Measurements from ENCODE around the gene ABCB8.

ABCB8 gene

DNA sequence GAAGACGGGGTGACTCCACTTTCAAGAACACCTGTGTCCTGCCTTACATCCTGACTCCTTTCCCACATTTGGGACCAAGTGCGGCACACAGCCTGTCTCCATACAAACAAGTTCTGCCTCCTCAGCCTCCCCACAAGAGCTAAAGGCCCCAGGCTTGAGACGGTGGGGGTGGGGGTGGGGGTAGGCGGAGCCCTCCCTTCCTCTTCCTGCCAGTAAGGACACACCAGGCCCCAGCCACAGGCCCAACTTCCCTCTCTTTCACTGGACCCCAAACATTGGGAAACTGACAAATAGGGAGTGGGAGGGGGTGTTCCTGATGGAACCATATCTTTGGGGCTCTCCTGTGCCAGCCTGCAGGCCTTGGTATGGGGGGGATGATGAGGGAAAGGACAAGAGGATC is 24.8 kb downstream of the ABCB8 start:
- Histone ChIP-seq H3K27me3 (ENCODE audit: control insufficient read depth, insufficient read depth, low read length) (no peaks in the 10 kb centered on the region), H3K4me3 (ENCODE audit: low read depth, low read length) (no peak overlapping the region), H2AFZ (no peak overlapping the region), H3K27ac (no peak overlapping the region), H3K4me1 (peaks cover 12% of the 10 kb centered on the region), H3K9me3 (ENCODE audit: control insufficient read depth, low read length) (no peaks in the 10 kb centered on the region), H3K36me3 (ENCODE audit: control insufficient read depth, insufficient read depth, low read length) (no peaks in the 10 kb centered on the region), H3K4me2 (ENCODE audit: low read length) (no peak overlapping the region), H3K9ac (no peak overlapping the region), H3K79me2 (no peaks in the 10 kb centered on the region)
- TF ChIP-seq CTCF (IDR thresholded peaks at IDR 0.05), result no peak

GRCh38 chr7:151053751-151054150 is 25.5 kb downstream of the ABCB8 start:
- Histone ChIP-seq H3K27me3 (ENCODE audit: control insufficient read depth, insufficient read depth, low read length) (no peaks in the 10 kb centered on the region), H3K4me2 (ENCODE audit: low read length) (no peak overlapping the region), H3K36me3 (ENCODE audit: control insufficient read depth, insufficient read depth, low read length) (no peaks in the 10 kb centered on the region), H3K9ac (no peak overlapping the region), H2AFZ (no peak overlapping the region), H3K4me3 (ENCODE audit: low read depth, low read length) (no peak overlapping the region), H3K9me3 (ENCODE audit: control insufficient read depth, low read length) (no peaks in the 10 kb centered on the region), H3K27ac (no peak overlapping the region), H3K4me1 (peaks cover 13% of the 10 kb centered on the region), H3K79me2 (no peaks in the 10 kb centered on the region)
- TF ChIP-seq CTCF (IDR thresholded peaks at IDR 0.05), result no peak

DNA sequence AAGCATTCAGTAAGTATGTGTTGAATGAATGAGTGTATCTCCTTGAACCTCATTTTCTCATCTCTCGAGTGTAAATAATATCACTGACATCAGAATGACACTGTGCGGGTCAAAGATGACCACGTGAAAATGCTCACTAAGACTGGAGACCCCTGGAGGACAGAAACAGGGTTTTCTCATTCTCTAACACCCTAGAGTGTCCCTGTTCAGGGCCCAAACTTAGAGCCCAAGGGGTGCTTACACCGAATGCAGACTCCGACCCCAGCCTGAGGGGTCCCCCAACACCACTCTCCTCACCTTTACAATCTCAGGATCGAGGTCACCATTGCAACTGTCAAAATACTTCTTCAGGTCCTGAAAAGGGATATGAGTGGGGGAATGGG is 28.0 kb downstream of the ABCB8 start:
- Histone ChIP-seq H3K4me3 (ENCODE audit: low read depth, low read length) (no peak overlapping the region), H3K4me1 (peaks cover 21% of the 10 kb centered on the region), H3K79me2 (peaks cover 2% of the 10 kb centered on the region), H3K27me3 (ENCODE audit: control insufficient read depth, insufficient read depth, low read length) (no peaks in the 10 kb centered on the region), H3K36me3 (ENCODE audit: control insufficient read depth, insufficient read depth, low read length) (no peaks in the 10 kb centered on the region), H2AFZ (peak overlapping the region; percentile 84), H3K9ac (no peak overlapping the region), H3K9me3 (ENCODE audit: control insufficient read depth, low read length) (no peaks in the 10 kb centered on the region), H3K4me2 (ENCODE audit: low read length) (peak overlapping the region; percentile 91), H3K27ac (no peak overlapping the region)
- TF ChIP-seq CTCF (IDR thresholded peaks at IDR 0.05), result no peak

DNA sequence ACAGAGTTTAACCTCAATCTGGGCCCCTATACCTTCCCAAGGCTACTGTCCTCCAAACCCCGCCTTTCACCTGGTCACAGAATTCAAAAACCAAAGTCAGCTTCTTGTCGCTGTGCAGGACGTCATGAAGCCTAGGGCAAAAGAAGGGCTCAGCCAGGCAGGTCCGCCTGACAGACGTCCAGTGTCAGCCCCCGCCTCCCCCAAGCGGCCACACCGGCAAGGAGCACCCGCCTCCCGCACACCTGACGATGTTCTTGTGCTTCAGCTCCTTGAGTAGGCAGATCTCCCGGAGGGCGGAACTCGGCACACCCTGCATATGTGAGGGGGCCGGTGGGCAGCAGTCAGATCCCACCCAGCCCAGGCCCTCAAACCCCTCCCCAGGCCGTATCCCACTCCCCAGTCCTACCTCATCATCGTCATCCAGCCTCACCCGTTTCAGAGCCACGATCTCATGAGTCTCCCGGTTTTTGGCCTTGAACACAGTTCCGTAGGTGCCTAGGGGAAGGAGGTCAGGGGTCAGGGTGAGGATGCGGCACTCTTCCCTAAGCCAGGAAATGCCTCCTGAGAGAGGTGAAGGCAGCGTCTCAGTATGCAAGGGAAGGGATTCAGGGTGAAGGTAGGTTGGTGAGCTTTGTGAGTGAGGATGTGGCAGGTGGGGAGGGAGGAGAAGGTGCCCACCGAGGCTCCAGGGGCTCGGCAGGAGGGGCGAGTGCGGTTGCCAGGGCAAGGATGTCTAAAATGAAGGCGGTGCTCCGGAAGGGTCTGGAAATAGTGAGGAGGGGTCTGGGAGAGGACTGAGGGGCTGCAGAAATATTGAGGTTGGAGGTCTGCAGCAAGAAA is 28.6 kb downstream of the ABCB8 start:
- Histone ChIP-seq H3K4me1 (peaks cover 27% of the 10 kb centered on the region), H3K27ac (peak overlapping the region; percentile 100), H3K27me3 (ENCODE audit: control insufficient read depth, insufficient read depth, low read length) (no peaks in the 10 kb centered on the region), H3K79me2 (peaks cover 2% of the 10 kb centered on the region), H2AFZ (peak overlapping the region; percentile 84), H3K4me3 (ENCODE audit: low read depth, low read length) (peak overlapping the region; percentile 87), H3K4me2 (ENCODE audit: low read length) (peak overlapping the region; percentile 91), H3K36me3 (ENCODE audit: control insufficient read depth, insufficient read depth, low read length) (no peaks in the 10 kb centered on the region), H3K9me3 (ENCODE audit: control insufficient read depth, low read length) (no peaks in the 10 kb centered on the region), H3K9ac (no peak overlapping the region)
- TF ChIP-seq CTCF (IDR thresholded peaks at IDR 0.05), result peak; percentile 41
